MM.1S (cell line): Measurements from ENCODE around the gene NEGR1.

ENCODE experiments used
- DNase-seq: peaks from one replicate; pipeline ENCODE4 v3.0.0-alpha.2; 2015
- H2AFZ ChIP-seq: fragments of 300-600 bp; sonication (generic); 2 replicates; pipeline ENCODE4 v1.6.0; 2016; ENCODE audit warnings: antibody characterized with exemption, low read length
- H3F3A ChIP-seq: fragments of 300-600 bp; sonication (generic); 2 replicates; pipeline ENCODE4 v1.6.1; 2016; ENCODE audit warnings: mild to moderate bottlenecking, antibody characterized with exemption, low read length, moderate library complexity, mixed read lengths; ENCODE audit not compliant: insufficient read depth
- H3K27ac ChIP-seq: fragments of 300-600 bp; sonication (generic); 2 replicates; pipeline ENCODE4 v1.5.1; 2016; ENCODE audit warnings: mild to moderate bottlenecking, low read length
- H3K27me3 ChIP-seq: fragments of 300-600 bp; sonication (generic); replicated peaks from 2 replicates; pipeline ENCODE4 v1.6.0; 2016; ENCODE audit warnings: low read length; ENCODE audit not compliant: insufficient read depth
- H3K36me3 ChIP-seq: fragments of 300-600 bp; sonication (generic); replicated peaks from 2 replicates; pipeline ENCODE4 v1.6.1; 2016; ENCODE audit warnings: mild to moderate bottlenecking, low read length, mixed read lengths; ENCODE audit not compliant: insufficient read depth
- H3K4me1 ChIP-seq: fragments of 300-600 bp; sonication (generic); 2 replicates; pipeline ENCODE4 v1.6.1; 2016; ENCODE audit warnings: low read length, mixed read lengths
- H3K4me2 ChIP-seq: fragments of 300-600 bp; sonication (generic); 2 replicates; pipeline ENCODE4 v1.6.0; 2016; ENCODE audit warnings: low read depth, low read length
- H3K4me3 ChIP-seq: fragments of 300-600 bp; sonication (generic); 2 replicates; pipeline ENCODE4 v1.5.1; 2016; ENCODE audit warnings: low read length, mixed read lengths
- H3K79me2 ChIP-seq: fragments of 300-600 bp; sonication (generic); 2 replicates; pipeline ENCODE4 v1.6.1; 2016; ENCODE audit warnings: mixed run types, low read length, mixed read lengths
- H3K9ac ChIP-seq: fragments of 300-600 bp; sonication (generic); 2 replicates; pipeline ENCODE4 v1.6.1; 2016; ENCODE audit warnings: low read length, mixed read lengths
- H3K9me2 ChIP-seq: fragments of 300-600 bp; sonication (generic); replicated peaks from 2 replicates; pipeline ENCODE4 v1.6.1; 2016; ENCODE audit warnings: mild to moderate bottlenecking, low read length, mixed read lengths; ENCODE audit not compliant: insufficient read depth
- H3K9me3 ChIP-seq: fragments of 300-600 bp; sonication (generic); replicated peaks from 2 replicates; pipeline ENCODE4 v1.6.1; 2016; ENCODE audit warnings: mild to moderate bottlenecking, low read length, mixed read lengths; ENCODE audit not compliant: insufficient read depth
- H4K20me1 ChIP-seq: fragments of 300-600 bp; sonication (generic); 2 replicates; pipeline ENCODE4 v1.6.1; 2016; ENCODE audit warnings: mild to moderate bottlenecking, low read length, moderate library complexity, mixed read lengths; ENCODE audit not compliant: insufficient read depth
- CTCF ChIP-seq: fragments of 300-600 bp; sonication (generic); IDR thresholded peaks from 2 replicates; pipeline ENCODE4 v1.5.1; 2016; ENCODE audit warnings: antibody characterized with exemption, low read length, mixed read lengths
- EZH2 ChIP-seq: fragments of 300-600 bp; sonication (generic); optimal IDR thresholded peaks from 2 replicates; pipeline ENCODE3; 2017; ENCODE audit warnings: low read depth, mild to moderate bottlenecking, antibody characterized with exemption, low read length, mixed read lengths
- EZH2phosphoT487 ChIP-seq: fragments of 300-600 bp; sonication (generic); IDR thresholded peaks from 2 replicates; pipeline ENCODE4 v1.6.1; 2018; ENCODE audit warnings: antibody characterized with exemption, low read length

NEGR1 gene

GRCh38 chr1:71630073-71630472 is 652.3 kb downstream of the NEGR1 start:
- Histone ChIP-seq H3K27me3 (no peaks in the 10 kb centered on the region), H3K79me2 (no peaks in the 10 kb centered on the region), H3K9me2 (no peaks in the 10 kb centered on the region), H3K4me3 (no peak overlapping the region), H3K9ac (no peak overlapping the region), H3F3A (no peaks in the 10 kb centered on the region), H3K9me3 (no peaks in the 10 kb centered on the region), H2AFZ (no peak overlapping the region), H3K27ac (no peak overlapping the region), H3K4me1 (peaks cover 4% of the 10 kb centered on the region; the same call in 1 of the 2 replicates), H4K20me1 (no peaks in the 10 kb centered on the region), H3K36me3 (no peaks in the 10 kb centered on the region), H3K4me2 (no peak overlapping the region)
- no peak for DNase-seq
- no peak for TF ChIP-seq CTCF
- TF ChIP-seq EZH2, result no peak
- TF ChIP-seq EZH2phosphoT487, result no peak

GRCh38 chr1:71625004-71625403 is 657.3 kb downstream of the NEGR1 start:
- TF ChIP-seq CTCF, result no peak
- no peak for TF ChIP-seq EZH2
- no peak for TF ChIP-seq EZH2phosphoT487
- Histone ChIP-seq H3K9ac (no peak overlapping the region), H3K36me3 (no peaks in the 10 kb centered on the region), H3K9me2 (no peaks in the 10 kb centered on the region), H3F3A (no peaks in the 10 kb centered on the region), H3K4me2 (no peak overlapping the region), H2AFZ (no peak overlapping the region), H3K79me2 (no peaks in the 10 kb centered on the region), H3K4me3 (no peak overlapping the region), H4K20me1 (no peaks in the 10 kb centered on the region), H3K4me1 (no peaks in the 10 kb centered on the region), H3K27me3 (no peaks in the 10 kb centered on the region), H3K9me3 (no peaks in the 10 kb centered on the region), H3K27ac (no peak overlapping the region)
- DNase-seq, result no peak

DNA sequence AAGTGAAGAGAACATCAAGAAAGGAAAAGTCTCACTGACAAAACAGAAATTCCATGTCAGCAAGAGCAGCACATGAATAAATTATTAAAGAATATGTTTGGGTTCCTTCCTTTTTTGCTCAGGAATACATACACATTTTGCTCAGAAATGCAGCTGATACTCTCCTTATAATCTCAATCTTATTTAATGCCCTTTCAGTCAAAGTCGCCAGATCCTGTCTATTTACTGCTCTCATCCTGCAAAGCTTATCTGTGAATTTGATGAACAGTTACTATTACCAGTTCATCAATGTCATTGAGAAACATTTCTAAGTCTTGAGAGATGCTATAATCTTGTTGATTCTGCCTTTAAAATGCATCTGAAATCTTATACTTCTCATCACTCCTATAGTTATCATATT is 658.5 kb downstream of the NEGR1 start:
- Histone ChIP-seq H3K4me2 (no peak overlapping the region), H3K79me2 (no peaks in the 10 kb centered on the region), H3K4me1 (no peaks in the 10 kb centered on the region), H3K27me3 (no peaks in the 10 kb centered on the region), H3K9ac (no peak overlapping the region), H2AFZ (no peak overlapping the region), H3K9me2 (no peaks in the 10 kb centered on the region), H3K9me3 (no peaks in the 10 kb centered on the region), H3K4me3 (no peak overlapping the region), H3F3A (no peaks in the 10 kb centered on the region), H3K27ac (no peak overlapping the region), H3K36me3 (no peaks in the 10 kb centered on the region), H4K20me1 (no peaks in the 10 kb centered on the region)
- no peak for DNase-seq
- TF ChIP-seq CTCF (no peak), EZH2 (no peak), EZH2phosphoT487 (no peak)

- H3K9me2 ChIP-seq, result no peaks in the 10 kb centered on the region
- no peaks in the 10 kb centered on the region for H4K20me1 ChIP-seq
- TF ChIP-seq EZH2, result no peak
- TF ChIP-seq EZH2phosphoT487, result no peak
- no peak for TF ChIP-seq CTCF
- H3K4me1 ChIP-seq, result no peaks in the 10 kb centered on the region
- DNase-seq, result no peak
- no peaks in the 10 kb centered on the region for H3K27me3 ChIP-seq
- no peak overlapping the region for H3K9ac ChIP-seq
- H3K9me3 ChIP-seq, result no peaks in the 10 kb centered on the region
- no peak overlapping the region for H2AFZ ChIP-seq
- H3K4me3 ChIP-seq, result no peak overlapping the region
- no peaks in the 10 kb centered on the region for H3K36me3 ChIP-seq
- H3K79me2 ChIP-seq, result no peaks in the 10 kb centered on the region
- H3K27ac ChIP-seq, result no peak overlapping the region
- no peak overlapping the region for H3K4me2 ChIP-seq
- no peaks in the 10 kb centered on the region for H3F3A ChIP-seq
Measured at GRCh38 chr1:71621785-71622184, 660.6 kb downstream of the NEGR1 start.
